Rectal smooth muscle tissue (tissue), 1 donor: ENCODE data around the gene GPR45.

Experiments
- H3K27ac ChIP-seq: one replicate; pipeline ENCODE4 v1.7.0; 2013; ENCODE audit warnings: low read depth, low read length, inconsistent platforms
- H3K27me3 ChIP-seq: one replicate; pipeline ENCODE4 v1.7.0; 2013; ENCODE audit warnings: low read length; ENCODE audit not compliant: control insufficient read depth, insufficient read depth
- H3K36me3 ChIP-seq: one replicate; pipeline ENCODE4 v1.7.0; 2013; ENCODE audit warnings: low read length; ENCODE audit not compliant: control insufficient read depth, insufficient read depth
- H3K4me1 ChIP-seq: one replicate; pipeline ENCODE4 v1.7.0; 2013; ENCODE audit warnings: low read length; ENCODE audit not compliant: control insufficient read depth, insufficient read depth
- H3K4me3 ChIP-seq: one replicate; pipeline ENCODE4 v1.7.0; 2013; ENCODE audit warnings: low read length
- H3K9ac ChIP-seq: one replicate; pipeline ENCODE4 v1.7.0; 2013; ENCODE audit warnings: low read length

The GPR45 gene

DNA sequence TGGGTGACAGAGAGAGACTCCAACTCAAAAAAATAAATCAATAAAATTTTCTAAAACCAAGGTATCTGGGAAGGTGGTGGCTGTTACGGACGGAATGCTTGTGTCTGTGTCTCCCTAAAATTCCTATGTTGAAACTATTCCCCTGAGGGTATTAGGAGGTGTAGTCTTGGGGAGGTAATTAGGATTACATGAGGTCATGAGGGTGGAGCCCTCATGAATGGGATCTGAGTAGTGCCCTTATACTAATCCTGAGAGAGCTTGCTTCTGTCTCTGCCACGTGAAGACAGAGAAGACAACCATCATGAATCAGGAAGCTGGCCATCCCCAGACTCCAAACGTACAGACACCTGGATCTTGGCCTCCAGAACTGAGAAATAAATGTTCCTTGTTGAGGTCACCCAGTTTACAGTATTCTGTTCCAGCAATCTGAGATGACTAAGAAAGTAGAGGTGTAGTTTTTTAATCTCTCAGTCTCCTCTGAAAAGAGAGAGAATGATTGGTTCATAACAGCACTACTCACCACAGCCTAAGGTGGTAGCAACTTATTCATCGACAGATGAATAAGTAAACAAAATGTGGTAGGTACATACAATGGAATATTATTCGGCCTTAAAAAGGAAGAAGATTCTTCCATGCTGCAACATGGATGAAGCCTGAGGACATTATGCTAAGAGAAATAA lies 49.6 kb downstream of the GPR45 start:
- peaks cover 16% of the 10 kb centered on the region for H3K36me3 ChIP-seq
- H3K4me3 ChIP-seq = no peak overlapping the region
- no peaks in the 10 kb centered on the region for H3K4me1 ChIP-seq

DNA sequence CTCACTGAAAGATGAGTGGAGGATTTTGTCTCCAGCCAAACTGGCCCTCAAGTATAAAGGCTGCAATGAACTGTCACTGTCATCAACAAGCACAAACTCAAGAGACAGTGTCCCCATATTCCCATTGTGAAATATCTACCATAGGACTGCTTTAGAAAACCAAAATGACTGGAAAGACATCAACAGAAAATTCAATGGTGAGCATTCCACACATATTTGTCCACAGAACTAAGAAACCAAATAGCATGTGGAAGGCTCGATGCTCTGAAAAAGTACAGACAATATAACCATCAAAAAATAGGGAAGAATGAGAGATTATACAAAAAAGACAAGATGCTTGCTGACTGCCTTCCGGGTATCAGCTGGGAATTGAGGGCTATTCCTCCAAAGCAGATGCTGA lies 50.4 kb downstream of the GPR45 start:
- H3K9ac ChIP-seq = no peak overlapping the region
- H3K27ac ChIP-seq = no peak overlapping the region
- H3K27me3 ChIP-seq = no peaks in the 10 kb centered on the region
- H3K4me3 ChIP-seq = no peak overlapping the region
- H3K36me3 ChIP-seq = peaks cover 17% of the 10 kb centered on the region
- no peaks in the 10 kb centered on the region for H3K4me1 ChIP-seq

More for the DNA sequence above, 49.6 kb downstream of the GPR45 start:
- Histone ChIP-seq H3K27me3 (no peaks in the 10 kb centered on the region), H3K9ac (no peak overlapping the region), H3K27ac (no peak overlapping the region)
